Esophagus muscularis mucosa (tissue), 4 donors: ENCODE results near the gene STYX. TPM values are rescaled to one million over a fixed set of nuclear protein-coding genes. Genes with fewer than 3 reads are reported as not detected.
A peak's percentile ranks its signal among the peaks of the same experiment; 100 is the strongest.

ENCODE experiments used
- DNase-seq: peaks from one replicate; pipeline ENCODE4 v3.0.0-alpha.2; 2017; ENCODE audit errors: extremely low spot score
- H3K27ac ChIP-seq, 4 donors: fragments of 200-600 bp; sonication (generic); replicated peaks in 1 of 4; 1 replicate in 3 of 4; 2 replicates in 1 of 4; pipeline ENCODE4 v1.5.1; 2016 to 2019; ENCODE audit warnings: mild to moderate bottlenecking in 1 of 4
- H3K27me3 ChIP-seq, 4 donors: fragments of 200-600 bp; sonication (generic); one replicate each; pipeline versions ENCODE4 v1.5.1 to v1.6.0; 2016 to 2019
- H3K36me3 ChIP-seq, 4 donors: fragments of 200-600 bp; sonication (generic); one replicate each; pipeline ENCODE4 v1.5.1; 2016 to 2019
- H3K4me1 ChIP-seq, 4 donors: fragments of 200-600 bp; sonication (generic); one replicate each; pipeline ENCODE4 v1.5.1; 2016 to 2019
- H3K4me3 ChIP-seq, 4 donors: fragments of 200-600 bp; sonication (generic); 1 replicate in 2 of 4; 2 replicates in 2 of 4; pipeline ENCODE4 v1.5.1; 2016 to 2019; ENCODE audit warnings: mild to moderate bottlenecking in 4 of 4, moderate library complexity in 1 of 4
- H3K9me3 ChIP-seq, 4 donors: fragments of 200-600 bp; sonication (generic); 1 replicate in 3 of 4; 2 replicates in 1 of 4; pipeline ENCODE4 v1.5.1; 2016 to 2019
- EP300 ChIP-seq: sonication (generic); formaldehyde crosslinking; IDR thresholded peaks from one replicate; pipeline ENCODE4 v1.6.1; 2017; ENCODE audit warnings: antibody characterized with exemption
- POLR2A ChIP-seq: fragments of 450-650 bp; IDR thresholded peaks from one replicate; pipeline ENCODE4 v1.6.1; 2017; ENCODE audit warnings: antibody characterized with exemption, moderate library complexity, mild to moderate bottlenecking, low read depth
- POLR2AphosphoS5 ChIP-seq, 2 donors: sonication (generic); formaldehyde crosslinking; IDR thresholded peaks; one replicate each; pipeline ENCODE4 v1.6.1; 2017; ENCODE audit warnings: antibody characterized with exemption in 2 of 2
- WGBS: methylation state at CpG from one replicate; pipeline ENCODE4 v1.1.5; 2018; 5-methylcytosine and 5-hydroxymethylcytosine counted together
- intact Hi-C: fragments of 100-400 bp; cut with DNase I; formaldehyde crosslinking; loops from one replicate; pipeline ENCODE4 v1.15.1; 2023
- total RNA-seq, 4 donors: library from RNA; depleted of rRNA; stranded (reverse); fragments of >200 nt; gene quantifications; one replicate each; pipeline versions ENCODE4 v1.1.0 to v1.2.1, GENCODE V29; 2016
- TF ChIP-seq, protein P1 (sequence below), 3 experiments: fragments of 200-600 bp in 2 of 3; fragments of 450-650 bp in 1 of 3; sonication (generic) in 2 of 3; IDR thresholded peaks; one replicate each; pipeline ENCODE4 v1.5.1; 2017 to 2019; ENCODE audit warnings: antibody characterized with exemption in 3 of 3, mild to moderate bottlenecking in 2 of 3, moderate library complexity in 1 of 3

Gene STYX
- total RNA-seq, 4 donors from 2014 or later = 16.6 to 25.2 (median 20.7) TPM

DNA sequence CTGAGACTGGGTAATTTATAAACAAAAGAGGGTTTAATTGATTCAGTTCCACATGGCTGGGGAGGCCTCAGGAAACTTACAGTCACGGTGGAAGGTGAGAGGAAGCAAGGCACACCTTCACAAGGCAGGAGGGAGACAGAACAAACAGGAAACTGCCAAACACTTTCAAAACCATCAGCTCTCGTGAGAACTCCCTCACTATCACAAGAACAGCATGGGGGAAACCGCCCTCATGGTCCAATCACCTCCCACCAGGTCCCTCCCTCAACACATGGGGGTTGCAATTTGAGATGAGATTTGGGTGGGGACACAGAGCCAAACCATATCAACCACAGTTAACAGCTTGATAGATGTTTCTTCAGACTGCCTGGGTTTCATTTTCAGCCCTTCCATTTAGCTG lies 67.7 kb downstream of the STYX start:
- TF ChIP-seq, protein P1, sequence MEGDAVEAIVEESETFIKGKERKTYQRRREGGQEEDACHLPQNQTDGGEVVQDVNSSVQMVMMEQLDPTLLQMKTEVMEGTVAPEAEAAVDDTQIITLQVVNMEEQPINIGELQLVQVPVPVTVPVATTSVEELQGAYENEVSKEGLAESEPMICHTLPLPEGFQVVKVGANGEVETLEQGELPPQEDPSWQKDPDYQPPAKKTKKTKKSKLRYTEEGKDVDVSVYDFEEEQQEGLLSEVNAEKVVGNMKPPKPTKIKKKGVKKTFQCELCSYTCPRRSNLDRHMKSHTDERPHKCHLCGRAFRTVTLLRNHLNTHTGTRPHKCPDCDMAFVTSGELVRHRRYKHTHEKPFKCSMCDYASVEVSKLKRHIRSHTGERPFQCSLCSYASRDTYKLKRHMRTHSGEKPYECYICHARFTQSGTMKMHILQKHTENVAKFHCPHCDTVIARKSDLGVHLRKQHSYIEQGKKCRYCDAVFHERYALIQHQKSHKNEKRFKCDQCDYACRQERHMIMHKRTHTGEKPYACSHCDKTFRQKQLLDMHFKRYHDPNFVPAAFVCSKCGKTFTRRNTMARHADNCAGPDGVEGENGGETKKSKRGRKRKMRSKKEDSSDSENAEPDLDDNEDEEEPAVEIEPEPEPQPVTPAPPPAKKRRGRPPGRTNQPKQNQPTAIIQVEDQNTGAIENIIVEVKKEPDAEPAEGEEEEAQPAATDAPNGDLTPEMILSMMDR (IDR thresholded peaks at IDR 0.05) = no peak
- TF ChIP-seq POLR2AphosphoS5 (IDR thresholded peaks at IDR 0.05) (no peak), EP300 (no peak), POLR2A (no peak)
- H3K27me3 ChIP-seq = no peaks in the 10 kb centered on the region
- intact Hi-C loops = no loop called here
- no peaks in the 10 kb centered on the region for H3K9me3 ChIP-seq
- H3K27ac ChIP-seq = no peak overlapping the region
- no peak overlapping the region for H3K4me3 ChIP-seq
- WGBS = 76% methylated on average over 3 of the region's 3 CpGs
- H3K4me1 ChIP-seq = peaks cover 0 to 23% (median 16%) of the 10 kb centered on the region in 4 donors
- DNase-seq = no peak
- H3K36me3 ChIP-seq = no peaks in the 10 kb centered on the region

DNA sequence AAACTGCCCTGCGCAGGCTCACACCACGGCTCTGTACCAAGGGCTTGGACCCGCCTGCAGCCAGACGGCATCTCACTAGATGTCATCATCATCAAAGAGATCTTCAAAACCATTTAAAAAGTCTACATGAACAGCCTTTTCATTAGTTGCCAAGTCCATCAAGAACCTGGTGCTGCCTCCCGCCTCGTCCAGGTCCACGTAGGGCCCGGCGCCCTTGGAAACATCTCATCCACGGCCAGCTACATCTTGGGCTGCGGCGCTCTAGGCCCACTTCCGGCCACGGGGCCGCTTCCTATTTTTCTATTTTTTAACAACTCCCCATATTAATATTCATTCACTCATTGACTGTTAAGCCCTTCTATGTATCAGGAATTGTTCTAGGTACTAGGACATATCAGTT lies 68.9 kb downstream of the STYX start:
- no peaks in the 10 kb centered on the region for H3K9me3 ChIP-seq
- no peaks in the 10 kb centered on the region for H3K36me3 ChIP-seq
- TF ChIP-seq POLR2A (no peak), EP300 (no peak), POLR2AphosphoS5 (IDR thresholded peaks at IDR 0.05) (no peak)
- TF ChIP-seq, protein P1 (IDR thresholded peaks at IDR 0.05) = no peak
- H3K4me3 ChIP-seq = no peak overlapping the region
- 98% methylated on average over 15 of the region's 15 CpGs for WGBS
- H3K4me1 ChIP-seq = peaks cover 0 to 23% (median 16%) of the 10 kb centered on the region in 4 donors
- no peak for DNase-seq
- H3K27ac ChIP-seq = no peak overlapping the region
- intact Hi-C loops = no loop called here
- no peaks in the 10 kb centered on the region for H3K27me3 ChIP-seq

DNA sequence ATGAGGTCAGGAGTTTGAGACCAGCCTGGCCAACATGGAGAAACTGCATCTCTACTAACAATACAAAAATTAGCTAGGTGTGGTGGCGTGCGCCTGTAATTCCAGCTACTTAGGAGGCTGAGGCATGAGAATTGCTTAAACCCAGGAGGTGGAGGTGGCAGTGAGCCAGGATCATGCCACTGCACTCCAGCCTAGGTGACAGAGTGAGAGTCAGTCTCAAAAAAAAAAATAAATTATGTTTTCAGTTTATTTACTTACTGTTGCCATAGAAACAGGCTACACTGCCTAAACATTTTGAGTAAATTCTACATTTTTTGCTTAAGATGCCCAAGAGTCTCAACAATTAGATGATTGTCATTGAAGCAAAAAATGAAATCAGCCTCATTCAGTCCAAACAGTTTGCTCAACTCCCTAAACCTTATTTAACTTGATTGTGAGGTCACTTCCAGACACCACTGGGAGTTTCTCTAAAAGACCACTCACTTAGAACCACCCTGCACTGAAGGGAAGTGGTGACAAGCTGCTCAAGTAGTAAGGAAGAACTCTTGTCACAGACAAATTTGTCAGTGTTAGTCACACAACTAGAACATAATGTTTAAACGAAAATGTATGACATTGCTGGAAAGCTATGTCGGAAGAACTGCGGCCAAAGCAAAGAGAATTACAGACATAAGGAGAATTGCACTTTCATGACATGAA lies 71.2 kb downstream of the STYX start:
- WGBS = 54% methylated on average over 5 of the region's 5 CpGs
- H3K4me1 ChIP-seq = peaks cover 0 to 23% (median 16%) of the 10 kb centered on the region in 4 donors
- DNase-seq = no peak
- H3K27ac ChIP-seq = peak overlapping the region; percentile 65 to 77 (median 71)
- no peaks in the 10 kb centered on the region for H3K27me3 ChIP-seq
- H3K9me3 ChIP-seq = no peaks in the 10 kb centered on the region
- TF ChIP-seq EP300 (peak; percentile 34), POLR2AphosphoS5 (IDR thresholded peaks at IDR 0.05) (peak in 1 of 2 donors; percentile 56), POLR2A (no peak)
- TF ChIP-seq, protein P1 (IDR thresholded peaks at IDR 0.05) = no peak
- no peaks in the 10 kb centered on the region for H3K36me3 ChIP-seq
- intact Hi-C loops = loop anchor here (10.0 kb wide), 1 partner anchor 494 kb away; no protein-coding TSS in a partner anchor
- no peak overlapping the region for H3K4me3 ChIP-seq

DNA sequence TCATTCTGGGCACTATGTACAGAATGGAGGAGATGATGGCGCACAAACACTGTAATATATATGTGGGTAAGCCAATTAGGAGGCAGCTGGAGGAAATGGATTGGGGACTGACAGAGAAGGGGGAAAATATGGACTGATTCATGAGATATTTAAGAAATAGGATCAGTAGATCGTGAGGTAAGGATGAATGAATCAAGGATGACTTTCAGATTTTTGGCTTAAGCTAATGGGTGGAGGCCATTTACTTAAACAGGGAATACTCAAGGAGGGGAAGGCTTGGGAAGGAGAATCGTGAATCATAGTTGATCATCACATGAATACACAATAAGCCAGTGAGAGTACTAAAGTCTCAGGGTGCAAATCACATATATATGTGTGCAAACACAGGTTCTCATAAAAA lies 72.6 kb downstream of the STYX start:
- TF ChIP-seq, protein P1 (IDR thresholded peaks at IDR 0.05) = no peak
- TF ChIP-seq POLR2AphosphoS5 (IDR thresholded peaks at IDR 0.05) = no peak
- TF ChIP-seq EP300 = no peak
- TF ChIP-seq POLR2A = no peak
- Histone ChIP-seq H3K36me3 (no peaks in the 10 kb centered on the region), H3K9me3 (no peaks in the 10 kb centered on the region), H3K4me3 (no peak overlapping the region), H3K27ac (no peak overlapping the region), H3K4me1 (peaks cover 0 to 23% (median 16%) of the 10 kb centered on the region in 4 donors), H3K27me3 (no peaks in the 10 kb centered on the region)
- WGBS = 76% methylated on average over 3 of the region's 3 CpGs
- DNase-seq = no peak
- intact Hi-C loops = loop anchor here (10.0 kb wide), 1 partner anchor 492 kb away; no protein-coding TSS in a partner anchor
